PC-9 (cell line): ENCODE data around the gene ATF6. TPM values are rescaled to one million over a fixed set of nuclear protein-coding genes. Genes with fewer than 3 reads are reported as not detected.

Experiments used
- BruUV-seq: library from RNA; stranded (reverse); fragments of 400-500 nt; replicated peaks from 2 replicates; lab custom pipeline; 2021; lab: Mats Ljungman, UMichigan
- CTCF ChIA-PET: fragments of 300-600 bp; sonication (Branson Sonifier 250); formaldehyde crosslinking; loops from one replicate; lab custom pipeline; 2022; ENCODE audit warnings: antibody characterized with exemption; lab: Charles Lee
- POLR2A ChIA-PET: fragments of 300-600 bp; sonication (Branson Sonifier 250); formaldehyde crosslinking; loops from one replicate; lab custom pipeline; 2022; ENCODE audit warnings: antibody characterized with exemption; ENCODE audit not compliant: unreplicated experiment; lab: Charles Lee
- DNase-seq, 2 experiments: peaks; one replicate each; pipeline versions ENCODE4 v3.0.0 to v3.0.0-alpha.2; 2015 to 2022; ENCODE audit warnings: mixed read lengths in 1 of 2
- H2AFZ ChIP-seq: fragments of 200-600 bp; sonication (generic); 2 replicates; pipeline ENCODE4 v1.8.1; 2017; ENCODE audit warnings: antibody characterized with exemption
- H3F3A ChIP-seq: fragments of 200-600 bp; sonication (generic); 2 replicates; pipeline ENCODE4 v1.8.1; 2017; ENCODE audit warnings: antibody characterized with exemption, mild to moderate bottlenecking, low read depth; ENCODE audit not compliant: insufficient read depth
- H3K27ac ChIP-seq: fragments of 200-600 bp; sonication (generic); 2 replicates; pipeline ENCODE4 v1.6.1; 2016; ENCODE audit warnings: mixed run types
- H3K27me3 ChIP-seq: fragments of 200-600 bp; sonication (generic); 2 replicates; pipeline ENCODE4 v1.6.1; 2016; ENCODE audit warnings: low read depth, mixed run types; ENCODE audit not compliant: insufficient read depth
- H3K36me3 ChIP-seq: fragments of 200-600 bp; sonication (generic); 2 replicates; pipeline ENCODE4 v1.6.1; 2016; ENCODE audit warnings: low read depth, mixed run types
- H3K4me1 ChIP-seq: fragments of 200-600 bp; sonication (generic); replicated peaks from 2 replicates; pipeline ENCODE4 v1.6.1; 2016; ENCODE audit warnings: mixed run types; ENCODE audit not compliant: insufficient read depth
- H3K4me2 ChIP-seq: fragments of 200-600 bp; sonication (generic); 2 replicates; pipeline ENCODE4 v1.6.1; 2017; ENCODE audit warnings: mixed run types
- H3K4me3 ChIP-seq: fragments of 200-600 bp; sonication (generic); 2 replicates; pipeline ENCODE4 v1.6.1; 2016; ENCODE audit warnings: mixed run types
- H3K79me2 ChIP-seq: fragments of 200-600 bp; sonication (generic); 2 replicates; pipeline ENCODE4 v1.6.1; 2017; ENCODE audit warnings: low read depth, mixed run types
- H3K9me2 ChIP-seq: fragments of 200-600 bp; sonication (generic); 2 replicates; pipeline ENCODE4 v1.8.1; 2017; ENCODE audit warnings: mild to moderate bottlenecking; ENCODE audit not compliant: insufficient read depth
- H3K9me3 ChIP-seq: fragments of 200-600 bp; sonication (generic); 2 replicates; pipeline ENCODE4 v1.8.1; 2016; ENCODE audit warnings: low read depth; ENCODE audit not compliant: insufficient read depth
- H4K20me1 ChIP-seq: fragments of 200-600 bp; sonication (generic); 2 replicates; pipeline ENCODE4 v1.8.1; 2017; ENCODE audit not compliant: insufficient read depth
- CTCF ChIP-seq: fragments of 200-600 bp; sonication (generic); conservative IDR thresholded peaks from 2 replicates; pipeline ENCODE4 v1.6.1; 2017; ENCODE audit warnings: mixed run types, antibody characterized with exemption, mild to moderate bottlenecking, moderate library complexity
- EZH2 ChIP-seq: fragments of 200-600 bp; sonication (generic); IDR thresholded peaks from 2 replicates; pipeline ENCODE4 v1.8.0; 2017; ENCODE audit warnings: antibody characterized with exemption, low read depth
- intact Hi-C: fragments of 100-400 bp; cut with micrococcal nuclease; formaldehyde crosslinking; loops from one replicate; pipeline ENCODE4 v1.10.0; 2022; ENCODE audit not compliant: unreplicated experiment
- total RNA-seq: library from RNA; stranded (reverse); gene quantifications from 2 replicates; pipeline ENCODE4 v1.2.3, GENCODE V29; 2021

Gene ATF6
- total RNA-seq, 1 experiment from 2014 or later: 19.5 TPM

- no peaks in the 10 kb centered on the region; the same call in 1 of the 2 replicates for H3F3A ChIP-seq
- no TSS peak for BruUV-seq
- no peak overlapping the region for H2AFZ ChIP-seq
- no peak overlapping the region for H3K4me2 ChIP-seq
- no peak overlapping the region for H3K27ac ChIP-seq
- ChIA-PET CTCF (no interaction called here), POLR2A (interaction anchor here (0.6 kb wide), 1 partner anchor 8 kb away, joined by 13 read pairs; no protein-coding TSS in a partner anchor)
- H3K27me3 ChIP-seq: no peaks in the 10 kb centered on the region
- no peak overlapping the region for H3K4me3 ChIP-seq
- H3K79me2 ChIP-seq: no peaks in the 10 kb centered on the region
- intact Hi-C loops: no loop called here
- H3K36me3 ChIP-seq: no peaks in the 10 kb centered on the region
- DNase-seq: no peak
- no peaks in the 10 kb centered on the region for H3K4me1 ChIP-seq
- TF ChIP-seq EZH2 (no peak), CTCF (no peak)
- H3K9me3 ChIP-seq: no peaks in the 10 kb centered on the region
- no peaks in the 10 kb centered on the region for H4K20me1 ChIP-seq
- H3K9me2 ChIP-seq: no peaks in the 10 kb centered on the region; the same call in 1 of the 2 replicates
Observed at GRCh38 chr1:161907265-161907664, 141.1 kb downstream of the ATF6 start.

GRCh38 chr1:161908264-161908663 lies 142.1 kb downstream of the ATF6 start:
- no peak overlapping the region for H3K4me2 ChIP-seq
- CTCF ChIA-PET: no interaction called here
- no TSS peak for BruUV-seq
- TF ChIP-seq EZH2: no peak
- no peak for TF ChIP-seq CTCF
- no peaks in the 10 kb centered on the region; the same call in 1 of the 2 replicates for H3F3A ChIP-seq
- no peak overlapping the region for H3K4me3 ChIP-seq
- no peaks in the 10 kb centered on the region for H3K9me3 ChIP-seq
- no peak for DNase-seq
- intact Hi-C loops: no loop called here
- H3K9me2 ChIP-seq: no peaks in the 10 kb centered on the region; the same call in 1 of the 2 replicates
- no peaks in the 10 kb centered on the region for H3K27me3 ChIP-seq
- H2AFZ ChIP-seq: no peak overlapping the region
- no peaks in the 10 kb centered on the region for H3K79me2 ChIP-seq
- no peaks in the 10 kb centered on the region for H3K36me3 ChIP-seq
- no peaks in the 10 kb centered on the region for H4K20me1 ChIP-seq
- no peak overlapping the region for H3K27ac ChIP-seq
- H3K4me1 ChIP-seq: no peaks in the 10 kb centered on the region
- POLR2A ChIA-PET: no interaction called here

DNA sequence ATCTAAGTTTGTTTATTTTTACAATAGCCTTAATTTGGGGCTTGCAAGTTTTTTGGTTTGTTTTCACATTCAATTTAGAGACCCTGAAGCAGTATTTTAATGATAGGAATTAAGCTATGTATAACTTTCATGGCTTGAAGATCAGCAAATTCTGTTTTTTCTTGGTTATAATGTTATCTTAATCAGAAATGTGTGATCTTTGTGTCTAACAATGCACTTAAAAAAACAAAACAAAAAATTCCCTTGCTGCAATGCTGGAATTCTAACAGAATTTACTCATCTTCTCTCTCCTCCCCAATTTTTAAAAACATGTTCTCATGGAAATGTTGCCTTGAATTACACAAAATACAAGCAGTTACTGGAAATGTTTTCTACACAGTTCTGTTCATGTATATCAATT lies 144.5 kb downstream of the ATF6 start:
- TF ChIP-seq EZH2 (no peak), CTCF (no peak)
- Histone ChIP-seq H3K9me3 (no peaks in the 10 kb centered on the region), H4K20me1 (no peaks in the 10 kb centered on the region), H2AFZ (no peak overlapping the region), H3K27ac (no peak overlapping the region), H3K4me1 (no peaks in the 10 kb centered on the region), H3K79me2 (no peaks in the 10 kb centered on the region), H3K4me2 (no peak overlapping the region), H3K27me3 (no peaks in the 10 kb centered on the region), H3K4me3 (no peak overlapping the region), H3K36me3 (no peaks in the 10 kb centered on the region), H3K9me2 (no peaks in the 10 kb centered on the region), H3F3A (no peaks in the 10 kb centered on the region)
- intact Hi-C loops: no loop called here
- ChIA-PET CTCF (no interaction called here), POLR2A (interaction anchor here (0.7 kb wide), 1 partner anchor 14 kb away, joined by 4 read pairs; no protein-coding TSS in a partner anchor)
- no peak for DNase-seq
- no TSS peak for BruUV-seq
